HEK293T (cell line): Measurements from ENCODE around the gene SNIP1.
A peak's percentile ranks its signal among the peaks of the same experiment; 100 is the strongest.

Source experiments
- CTCF ChIA-PET: fragments of 350-600 bp; formaldehyde crosslinking; extraction: SDS; loops from one replicate; lab custom pipeline; 2021; ENCODE audit warnings: antibody characterized with exemption, inconsistent platforms; lab: Yijun Ruan, JAX
- POLR2A ChIA-PET: fragments of 350-600 bp; formaldehyde crosslinking; extraction: SDS; loops from one replicate; lab custom pipeline; 2020; ENCODE audit warnings: antibody characterized with exemption, inconsistent platforms; lab: Yijun Ruan, JAX
- DNase-seq: peaks from one replicate; pipeline ENCODE4 v3.0.0; 2012; ENCODE audit warnings: mixed read lengths; ENCODE audit errors: extremely low spot score
- ARNT ChIP-seq: fragments of 450-650 bp; IDR thresholded peaks from 2 replicates; pipeline ENCODE4 v1.6.1; 2017; ENCODE audit warnings: mild to moderate bottlenecking
- BHLHE40 ChIP-seq: fragments of 450-650 bp; IDR thresholded peaks from 2 replicates; pipeline ENCODE4 v1.6.1; 2016; ENCODE audit warnings: mild to moderate bottlenecking, moderate library complexity, borderline replicate concordance
- CTBP1 ChIP-seq: fragments of 450-650 bp; IDR thresholded peaks from 2 replicates; pipeline ENCODE4 v1.6.1; 2016; ENCODE audit warnings: borderline replicate concordance
- ELF4 ChIP-seq: fragments of 450-650 bp; IDR thresholded peaks from 2 replicates; pipeline ENCODE4 v1.6.1; 2017; ENCODE audit warnings: antibody characterized with exemption
- FOXA1 ChIP-seq: fragments of 450-650 bp; IDR thresholded peaks from 2 replicates; pipeline ENCODE4 v1.6.1; 2016; ENCODE audit warnings: mild to moderate bottlenecking
- FOXK2 ChIP-seq: fragments of 450-650 bp; IDR thresholded peaks from 2 replicates; pipeline ENCODE4 v1.6.1; 2016; ENCODE audit warnings: mild to moderate bottlenecking
- FOXM1 ChIP-seq: fragments of 450-650 bp; IDR thresholded peaks from 2 replicates; pipeline ENCODE4 v1.6.1; 2017; ENCODE audit warnings: mild to moderate bottlenecking, borderline replicate concordance
- HDGF ChIP-seq: fragments of 450-650 bp; IDR thresholded peaks from 2 replicates; pipeline ENCODE4 v1.6.1; 2017; ENCODE audit warnings: antibody characterized with exemption, borderline replicate concordance
- L3MBTL2 ChIP-seq: fragments of 450-650 bp; conservative IDR thresholded peaks from 2 replicates; pipeline ENCODE4 v1.6.1; 2016; ENCODE audit warnings: mild to moderate bottlenecking
- LEF1 ChIP-seq: fragments of 450-650 bp; IDR thresholded peaks from 2 replicates; pipeline ENCODE4 v1.6.1; 2017; ENCODE audit warnings: mild to moderate bottlenecking, borderline replicate concordance
- NFRKB ChIP-seq: fragments of 450-650 bp; IDR thresholded peaks from 2 replicates; pipeline ENCODE4 v1.6.1; 2016; ENCODE audit warnings: mild to moderate bottlenecking, moderate library complexity
- SP1 ChIP-seq: fragments of 450-650 bp; IDR thresholded peaks from 2 replicates; pipeline ENCODE4 v1.6.1; 2017
- SUZ12 ChIP-seq: fragments of 450-650 bp; IDR thresholded peaks from 2 replicates; pipeline ENCODE4 v1.6.1; 2016; ENCODE audit warnings: mild to moderate bottlenecking
- TARDBP ChIP-seq: fragments of 450-650 bp; IDR thresholded peaks from 2 replicates; pipeline ENCODE4 v1.6.1; 2016
- ZNF384 ChIP-seq: fragments of 450-650 bp; IDR thresholded peaks from 2 replicates; pipeline ENCODE4 v1.6.1; 2016
- TF ChIP-seq, protein P1 (sequence below): fragments of 450-650 bp; IDR thresholded peaks from 2 replicates; pipeline ENCODE4 v1.6.1; 2016

The SNIP1 gene, protein sequence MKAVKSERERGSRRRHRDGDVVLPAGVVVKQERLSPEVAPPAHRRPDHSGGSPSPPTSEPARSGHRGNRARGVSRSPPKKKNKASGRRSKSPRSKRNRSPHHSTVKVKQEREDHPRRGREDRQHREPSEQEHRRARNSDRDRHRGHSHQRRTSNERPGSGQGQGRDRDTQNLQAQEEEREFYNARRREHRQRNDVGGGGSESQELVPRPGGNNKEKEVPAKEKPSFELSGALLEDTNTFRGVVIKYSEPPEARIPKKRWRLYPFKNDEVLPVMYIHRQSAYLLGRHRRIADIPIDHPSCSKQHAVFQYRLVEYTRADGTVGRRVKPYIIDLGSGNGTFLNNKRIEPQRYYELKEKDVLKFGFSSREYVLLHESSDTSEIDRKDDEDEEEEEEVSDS

DNA sequence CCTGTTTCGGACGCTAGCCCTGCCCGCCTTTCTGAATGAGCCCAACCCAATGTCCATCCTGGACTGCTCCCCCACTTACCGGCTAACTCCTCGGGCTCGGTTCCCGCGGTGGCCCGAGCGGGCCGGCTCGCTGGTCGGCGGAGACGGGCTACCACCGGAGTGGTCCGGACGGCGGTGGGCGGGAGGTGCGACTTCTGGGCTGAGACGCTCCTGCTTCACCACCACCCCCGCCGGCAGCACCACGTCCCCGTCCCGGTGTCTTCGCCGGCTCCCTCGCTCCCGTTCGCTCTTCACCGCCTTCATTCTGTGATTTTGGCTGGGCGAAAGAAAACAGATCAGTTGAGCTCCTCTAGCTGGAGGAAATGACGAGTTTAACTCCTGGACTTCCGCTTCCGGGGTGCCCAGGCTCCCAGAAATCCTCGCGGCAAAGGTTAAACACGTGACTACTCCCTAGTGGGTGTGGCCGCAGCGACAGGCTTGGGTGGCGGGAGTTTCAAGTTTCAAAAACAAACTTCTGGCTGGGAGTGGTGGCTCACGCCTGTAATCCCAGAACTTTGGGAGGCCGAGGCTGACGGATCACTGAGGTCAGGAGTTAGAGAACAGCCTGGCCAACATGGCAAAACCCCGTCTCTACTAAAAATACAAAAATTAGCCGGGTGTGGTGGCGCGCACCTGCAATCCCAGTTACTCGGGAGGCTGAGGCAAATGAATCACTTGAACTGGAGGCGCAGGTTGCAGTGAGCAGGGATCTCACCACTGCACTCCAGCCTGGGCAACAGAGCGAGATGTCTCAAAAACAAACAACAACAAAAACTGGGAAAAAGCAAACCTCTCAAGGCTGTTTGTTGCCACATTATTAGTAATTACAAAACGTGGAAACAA is at the start of gene SNIP1:
Gene SNIP1, minus strand, starts transcription at position 367 of the 882 bp plus-strand sequence. Its CDS starts 64 bp downstream, at position 303.
- POLR2A ChIA-PET: interaction anchor here (1.0 to 1.6 kb wide), 6 partner anchors 10 to 79 kb away, joined by 3 to 4 read pairs (median 4); partner anchors contain the start of genes GNL2 and MEAF6
- DNase-seq: peak; percentile 95
- peak; percentile 87 for TF ChIP-seq ELF4
- TF ChIP-seq NFRKB: no peak
- no peak for TF ChIP-seq CTBP1
- 0 out of 2 replicates have a peak, but pooled peaks have one; percentile 39 for TF ChIP-seq FOXM1
- no peak for TF ChIP-seq SUZ12
- peak; percentile 71; the same call in 1 of the 2 replicates for TF ChIP-seq L3MBTL2
- no peak for TF ChIP-seq FOXA1
- CTCF ChIA-PET: no interaction called here

DNA sequence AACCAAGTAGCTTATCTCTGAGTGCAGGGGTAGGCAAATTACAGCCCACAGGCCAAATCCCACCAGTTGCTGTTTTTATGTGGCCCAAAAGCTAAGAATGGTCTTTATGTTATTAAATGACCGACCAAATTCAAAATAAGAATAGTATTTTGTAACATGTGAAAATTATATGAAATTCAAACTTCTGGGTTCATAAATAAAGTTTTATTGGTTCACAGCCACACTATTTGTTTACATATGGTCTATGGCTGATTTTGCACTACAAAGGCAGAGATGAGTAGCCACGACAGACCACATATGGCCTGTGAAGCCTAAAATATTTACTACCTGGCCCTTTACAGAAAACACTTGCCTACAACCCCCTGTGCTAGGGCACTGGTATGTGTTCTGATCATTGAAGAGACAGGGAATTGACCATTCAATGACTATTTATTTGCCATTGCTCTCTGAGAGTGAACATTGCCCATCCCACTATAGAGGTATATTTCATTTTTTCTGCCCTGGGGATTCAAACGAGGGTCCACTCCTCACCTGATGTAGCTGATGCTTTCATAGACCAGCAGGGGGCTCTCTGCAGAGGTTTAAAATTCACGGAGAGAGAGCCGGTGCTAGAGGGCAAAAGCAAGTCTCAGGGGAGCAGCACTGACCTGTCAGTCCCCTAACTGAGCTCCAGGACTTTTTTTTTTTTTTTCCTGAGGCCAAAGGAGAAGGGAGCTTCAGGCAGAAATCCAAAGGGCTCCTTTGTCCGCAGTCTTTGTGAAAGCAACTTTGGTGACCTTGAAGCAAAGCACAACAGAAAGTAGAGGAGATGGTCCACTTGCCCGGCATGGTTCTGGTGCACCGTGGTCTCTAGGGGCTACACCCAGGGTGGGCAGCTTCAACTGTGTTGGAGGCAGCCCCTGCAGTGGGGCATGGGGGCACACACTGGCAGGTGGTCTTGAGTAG is 48.9 kb upstream of the SNIP1 start:
- ChIA-PET CTCF (interaction anchor here (0.5 to 4.2 kb wide), 21 partner anchors 9 to 1303 kb away, joined by 3 to 57 read pairs (median 4); a partner anchor contains a TSS), POLR2A (interaction anchor here (1.1 to 2.3 kb wide), 3 partner anchors 81 to 256 kb away, joined by 3 to 8 read pairs (median 4); partner anchors contain the start of gene MTF1)
- peak; percentile 75 for DNase-seq
- TF ChIP-seq NFRKB: no peak
- TF ChIP-seq FOXM1: no peak
- TF ChIP-seq, protein P1, sequence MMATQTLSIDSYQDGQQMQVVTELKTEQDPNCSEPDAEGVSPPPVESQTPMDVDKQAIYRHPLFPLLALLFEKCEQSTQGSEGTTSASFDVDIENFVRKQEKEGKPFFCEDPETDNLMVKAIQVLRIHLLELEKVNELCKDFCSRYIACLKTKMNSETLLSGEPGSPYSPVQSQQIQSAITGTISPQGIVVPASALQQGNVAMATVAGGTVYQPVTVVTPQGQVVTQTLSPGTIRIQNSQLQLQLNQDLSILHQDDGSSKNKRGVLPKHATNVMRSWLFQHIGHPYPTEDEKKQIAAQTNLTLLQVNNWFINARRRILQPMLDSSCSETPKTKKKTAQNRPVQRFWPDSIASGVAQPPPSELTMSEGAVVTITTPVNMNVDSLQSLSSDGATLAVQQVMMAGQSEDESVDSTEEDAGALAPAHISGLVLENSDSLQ: no peak
- TF ChIP-seq SUZ12: no peak
- no peak for TF ChIP-seq ARNT
- no peak for TF ChIP-seq ELF4
- no peak for TF ChIP-seq ZNF384
- TF ChIP-seq BHLHE40: no peak
- no peak for TF ChIP-seq FOXK2
- no peak for TF ChIP-seq LEF1
- TF ChIP-seq CTBP1: no peak
- no peak for TF ChIP-seq L3MBTL2
- no peak for TF ChIP-seq SP1
- no peak for TF ChIP-seq HDGF
- no peak for TF ChIP-seq TARDBP
- TF ChIP-seq FOXA1: no peak

DNA sequence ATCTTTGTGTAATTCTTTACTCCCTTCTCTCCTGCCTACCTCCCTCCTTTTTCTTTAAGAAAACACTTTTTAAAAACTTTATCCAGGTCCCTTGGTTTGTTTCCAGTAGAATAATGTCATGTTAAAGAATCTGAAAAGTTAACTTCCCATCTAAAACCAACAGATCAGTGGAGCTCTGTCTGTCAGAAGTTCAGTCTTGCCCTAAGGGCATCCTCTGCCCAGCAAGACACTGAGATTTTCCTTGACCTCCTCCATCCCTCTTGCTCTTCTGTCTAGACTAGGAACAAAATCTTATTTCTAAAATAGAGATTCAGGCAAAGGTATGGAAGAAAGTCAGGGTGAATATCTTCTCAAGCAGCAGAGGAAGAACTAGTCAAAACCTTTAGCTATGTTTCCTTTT is 47.3 kb upstream of the SNIP1 start:
- DNase-seq: no peak
- CTCF ChIA-PET: interaction anchor here (0.6 to 1.1 kb wide), 2 partner anchors 75 to 81 kb away, joined by 3 to 5 read pairs; no protein-coding TSS in a partner anchor
- POLR2A ChIA-PET: no interaction called here
- TF ChIP-seq ARNT (no peak), FOXK2 (no peak), SUZ12 (no peak), FOXA1 (no peak), ZNF384 (no peak), L3MBTL2 (no peak), NFRKB (no peak), FOXM1 (no peak), SP1 (no peak), CTBP1 (no peak), TARDBP (no peak), HDGF (no peak), BHLHE40 (no peak), ELF4 (no peak), LEF1 (no peak)
- TF ChIP-seq, protein P1: no peak

DNA sequence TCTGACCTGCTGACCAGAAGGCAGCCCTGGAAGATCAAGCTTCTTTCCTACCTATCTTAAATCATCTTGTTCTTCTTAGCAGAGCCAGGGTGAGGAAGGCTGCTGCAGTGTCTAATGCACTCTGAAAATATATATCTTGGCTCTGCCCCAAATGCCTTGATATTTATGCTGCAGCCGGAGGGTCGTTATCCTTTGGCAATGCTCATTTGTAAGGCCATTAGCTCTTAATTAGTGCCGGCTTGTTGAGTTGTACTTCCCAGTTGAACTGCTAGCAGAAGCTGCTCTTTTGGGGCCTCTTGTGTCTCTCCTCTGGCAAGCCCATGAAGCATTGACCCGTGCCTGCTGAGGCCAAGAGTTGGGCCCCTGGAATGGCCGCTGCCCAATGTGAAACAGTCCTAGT is 45.8 kb upstream of the SNIP1 start:
- POLR2A ChIA-PET: interaction anchor here (1.5 kb wide), 1 partner anchor 91 kb away, joined by 4 read pairs; a partner anchor contains a TSS
- TF ChIP-seq TARDBP (no peak), FOXA1 (no peak), HDGF (no peak), ELF4 (no peak), ZNF384 (no peak), SUZ12 (no peak), NFRKB (no peak)

DNA sequence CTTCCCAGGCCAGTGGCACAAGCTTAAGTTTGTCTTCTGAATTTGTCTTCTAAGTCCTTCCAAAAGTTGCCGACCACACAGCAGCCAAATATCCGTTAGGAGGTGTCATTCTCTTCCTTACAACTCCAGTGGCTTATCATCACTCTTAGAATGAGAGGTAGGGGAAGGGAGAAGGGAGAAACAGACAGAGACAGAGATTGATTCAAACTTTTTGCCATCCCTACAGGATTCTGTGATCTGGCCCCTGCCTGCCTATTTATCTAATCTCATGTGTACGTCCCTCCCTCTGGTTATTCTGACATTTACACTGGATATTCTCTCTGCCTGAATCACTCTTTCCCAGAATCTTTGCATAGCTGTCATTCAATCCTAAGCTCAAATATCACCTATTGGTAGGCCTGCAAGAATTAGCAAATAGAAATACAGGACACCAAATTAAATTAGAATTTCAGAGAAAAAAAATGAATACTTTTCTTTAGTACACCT is 42.1 kb upstream of the SNIP1 start:
- ChIA-PET CTCF (no interaction called here), POLR2A (interaction anchor here (0.5 to 1.7 kb wide), 11 partner anchors 9 to 138 kb away, joined by 3 to 8 read pairs (median 3); partner anchors contain the start of gene SNIP1)
- DNase-seq: no peak
- TF ChIP-seq FOXM1: no peak
- TF ChIP-seq, protein P1: peak; percentile 13; the same call in 1 of the 2 replicates

More for the DNA sequence above, 45.8 kb upstream of the SNIP1 start:
- CTCF ChIA-PET: interaction anchor here (1.2 kb wide), 1 partner anchor 82 kb away, joined by 4 read pairs; no protein-coding TSS in a partner anchor
- no peak for DNase-seq
